HepG2 (cell line): ENCODE measurements around the gene TSC1. TPM values are rescaled to one million over a fixed set of nuclear protein-coding genes. Genes with fewer than 3 reads are reported as not detected.

Source experiments
- ADNP ChIP-seq: sonication (generic); formaldehyde crosslinking; IDR thresholded peaks from 2 replicates; pipeline ENCODE4 v1.4.0; 2020; ENCODE audit warnings: missing genetic modification reagents
- ATF3 ChIP-seq: sonication (generic); formaldehyde crosslinking; IDR thresholded peaks from 2 replicates; pipeline ENCODE4 v1.4.0; 2020; ENCODE audit warnings: missing genetic modification reagents
- E2F5 ChIP-seq: sonication (generic); formaldehyde crosslinking; conservative IDR thresholded peaks from 2 replicates; pipeline ENCODE4 v1.4.0; 2020; ENCODE audit warnings: missing genetic modification reagents
- GABPB1 ChIP-seq: IDR thresholded peaks from 2 replicates; pipeline ENCODE4 v1.6.1; 2016; ENCODE audit warnings: mild to moderate bottlenecking, missing genetic modification reagents, moderate library complexity, missing compliant biosample characterization
- MTF2 ChIP-seq: sonication (generic); formaldehyde crosslinking; IDR thresholded peaks from 2 replicates; pipeline ENCODE4 v1.5.0; 2020; ENCODE audit warnings: missing genetic modification reagents, borderline replicate concordance
- STAT6 ChIP-seq: sonication (generic); formaldehyde crosslinking; IDR thresholded peaks from 2 replicates; pipeline ENCODE4 v1.4.0; 2020; ENCODE audit warnings: missing genetic modification reagents, mild to moderate bottlenecking, borderline replicate concordance
- SYNCRIP ChIP-seq: fragments of 200-400 bp; formaldehyde crosslinking; IDR thresholded peaks from 2 replicates; pipeline ENCODE4 v1.6.1; 2018; ENCODE audit warnings: mild to moderate bottlenecking, low read depth, low read length; ENCODE audit not compliant: insufficient read depth
- TBL1XR1 ChIP-seq: fragments of 150-350 bp; IDR thresholded peaks from 2 replicates; pipeline ENCODE4 v1.6.1; 2014; ENCODE audit warnings: borderline replicate concordance, low read length; ENCODE audit not compliant: partially characterized antibody
- ZKSCAN5 ChIP-seq: sonication (generic); formaldehyde crosslinking; IDR thresholded peaks from 2 replicates; pipeline ENCODE4 v1.5.1; 2020; ENCODE audit warnings: mild to moderate bottlenecking, missing genetic modification reagents
- ZNF335 ChIP-seq: sonication (generic); formaldehyde crosslinking; IDR thresholded peaks from 2 replicates; pipeline ENCODE4 v1.4.0; 2020; ENCODE audit warnings: missing genetic modification reagents
- ZNF33A ChIP-seq: sonication (generic); formaldehyde crosslinking; IDR thresholded peaks from 2 replicates; pipeline ENCODE4 v1.5.1; 2020; ENCODE audit warnings: missing genetic modification reagents, mild to moderate bottlenecking, moderate library complexity, borderline replicate concordance
- ZNF512B ChIP-seq: sonication (generic); formaldehyde crosslinking; IDR thresholded peaks from 2 replicates; pipeline ENCODE4 v1.5.1; 2020; ENCODE audit warnings: missing genetic modification reagents, mild to moderate bottlenecking, borderline replicate concordance
- ZNF609 ChIP-seq: sonication (generic); formaldehyde crosslinking; IDR thresholded peaks from 2 replicates; pipeline ENCODE4 v1.4.0; 2020; ENCODE audit warnings: mild to moderate bottlenecking, missing genetic modification reagents, borderline replicate concordance
- ZNF790 ChIP-seq: sonication (generic); formaldehyde crosslinking; IDR thresholded peaks from 2 replicates; pipeline ENCODE4 v1.8.0; 2022; ENCODE audit warnings: missing genetic modification reagents, mild to moderate bottlenecking, borderline replicate concordance
- ZSCAN12 ChIP-seq: sonication (generic); formaldehyde crosslinking; IDR thresholded peaks from 2 replicates; pipeline ENCODE4 v1.9.0; 2021; ENCODE audit warnings: mild to moderate bottlenecking, missing genetic modification reagents
- polyA plus RNA-seq, 8 experiments: library from polyadenylated mRNA; depleted of rRNA in 3 of 8; stranded (reverse) in 7 of 8; unstranded in 1 of 8; fragments of >200 nt; fragmentation: Illumina TruSeq in 4 of 8; extraction: Trizol in 4 of 8; gene quantifications; 2 replicates each; pipeline versions ENCODE4 v1.2.1 to v1.2.3, GENCODE V29; 2011 to 2016; ENCODE audit warnings: low read depth in 4 of 8, missing spikeins in 1 of 8, mixed read lengths in 1 of 8; ENCODE audit not compliant: insufficient read depth in 1 of 8
- total RNA-seq, 5 experiments: library from RNA; depleted of rRNA; stranded (reverse); fragments of >200 nt; fragmentation: Illumina TruSeq; extraction: Trizol; gene quantifications; 2 replicates each; pipeline ENCODE4 v1.2.3, GENCODE V29; 2016; ENCODE audit warnings: low read depth in 1 of 5

The TSC1 gene
- total and polyA plus RNA-seq, 2 of the 13 experiments (the other 11 are each of a cell fraction or from before 2014, with no cell fraction given): 31.6 to 66.1 TPM

GRCh38 chr9:132944294-132945185 is at the start of gene TSC1 (continued):
- no peak for TF ChIP-seq ZNF512B (CRISPR knock-in tag)
- 0 out of 2 replicates have a peak, but pooled peaks have one; percentile 25 for TF ChIP-seq STAT6 (CRISPR knock-in tag)
- no peak for TF ChIP-seq TBL1XR1
- no peak for TF ChIP-seq SYNCRIP
- TF ChIP-seq ATF3 (CRISPR knock-in tag): 0 out of 2 replicates have a peak, but pooled peaks have one; percentile 18
- 0 out of 2 replicates have a peak, but pooled peaks have one; percentile 31 for TF ChIP-seq ZSCAN12
- peak; percentile 82 for TF ChIP-seq GABPB1 (CRISPR knock-in tag)
- TF ChIP-seq E2F5 (CRISPR knock-in tag): no peak
- no peak for TF ChIP-seq ZNF335
- no peak for TF ChIP-seq ZKSCAN5 (CRISPR knock-in tag)
- TF ChIP-seq ADNP (CRISPR knock-in tag): no peak
- TF ChIP-seq ZNF609 (CRISPR knock-in tag): no peak
- TF ChIP-seq MTF2: no peak
- TF ChIP-seq ZNF33A (CRISPR knock-in tag): no peak
- TF ChIP-seq ZNF790 (CRISPR knock-in tag): 0 out of 2 replicates have a peak, but pooled peaks have one; percentile 85
